GM18858 (cell line): ENCODE measurements around the gene CFL1.
"Not testable (repeated sequence)": the region's sequence is repeated elsewhere in the genome, so short reads cannot be mapped to it uniquely, and the experiment has no call there.

ENCODE experiments used
- ATAC-seq: cut with Tn5 transposase; IDR thresholded peaks from one replicate; pipeline ENCODE4 v1.9.1; 2021; ENCODE audit not compliant: unreplicated experiment

CFL1 gene

GRCh38 chr11:65844231-65844872, 13.6 kb downstream of the CFL1 start:
- no peak for ATAC-seq

- no peak for ATAC-seq
These were observed 14.2 kb downstream of the CFL1 start for GRCh38 chr11:65843811-65844210.

GRCh38 chr11:65842144-65842543, 15.8 kb downstream of the CFL1 start:
- ATAC-seq: no peak

GRCh38 chr11:65834202-65834601, 23.8 kb downstream of the CFL1 start:
- no peak for ATAC-seq

- ATAC-seq: no peak
These were observed 24.5 kb downstream of the CFL1 start, which contains the start of gene SNX32 for GRCh38 chr11:65833297-65834030. Gene SNX32, plus strand, starts transcription at chr11:65833963. Its CDS starts 103 bp downstream, at chr11:65834066.

GRCh38 chr11:65832231-65832630, 25.7 kb downstream of the CFL1 start:
- ATAC-seq: not testable (repeated sequence)

- ATAC-seq: no peak
These were observed 28.5 kb downstream of the CFL1 start for GRCh38 chr11:65829459-65829858.

GRCh38 chr11:65826984-65827735, 30.8 kb downstream of the CFL1 start:
- ATAC-seq: no peak

GRCh38 chr11:65822776-65823528, 35.0 kb downstream of the CFL1 start:
- ATAC-seq: no peak

GRCh38 chr11:65821107-65821506, 36.9 kb downstream of the CFL1 start:
- no peak for ATAC-seq

- no peak for ATAC-seq
These were observed 39.9 kb downstream of the CFL1 start for GRCh38 chr11:65817835-65818680.

- ATAC-seq: no peak
These were observed 40.6 kb downstream of the CFL1 start for GRCh38 chr11:65817312-65817834.

- no peak for ATAC-seq
These were observed 41.3 kb downstream of the CFL1 start for GRCh38 chr11:65816696-65817095.

GRCh38 chr11:65814986-65815565, 42.9 kb downstream of the CFL1 start:
- ATAC-seq: no peak

- no peak for ATAC-seq
These were observed 43.6 kb downstream of the CFL1 start for GRCh38 chr11:65814131-65814985.

- no peak for ATAC-seq
These were observed 46.1 kb downstream of the CFL1 start for GRCh38 chr11:65811764-65812475.

GRCh38 chr11:65810046-65810868, 47.7 kb downstream of the CFL1 start:
- no peak for ATAC-seq
